K562 (cell line): Measurements from ENCODE around the gene DSE. TPM values are rescaled to one million over a fixed set of nuclear protein-coding genes. Genes with fewer than 3 reads are reported as not detected.

Experiments used
- ATAC-seq: fragments of 200-7000 bp; cut with Tn5 transposase; 3 replicates; pipeline ENCODE4 v1.9.1; 2020; ENCODE audit warnings: moderate library complexity
- BruUV-seq: library from RNA; stranded (reverse); fragments of 400-500 nt; replicated peaks from 2 replicates; lab custom pipeline; 2021; lab: Mats Ljungman, UMichigan
- CTCF ChIA-PET: fragments of 300-600 bp; formaldehyde crosslinking; extraction: SDS; loops from one replicate; lab custom pipeline; 2021; ENCODE audit warnings: low intra/inter-chr PET ratio; lab: Yijun Ruan, JAX
- POLR2A ChIA-PET: fragments of 300-600, 350-650 bp; sonication (Branson Sonifier 250); formaldehyde crosslinking; extraction: SDS; loops from one replicate; lab custom pipeline; 2021; ENCODE audit warnings: antibody characterized with exemption, inconsistent platforms; lab: Yijun Ruan, JAX
- DNase-seq, 4 experiments: peaks; one replicate each; pipeline versions ENCODE4 v3.0.0 to v3.0.0-alpha.2; 2011 to 2018; ENCODE audit warnings: low spot score in 3 of 4, mixed read lengths in 3 of 4; ENCODE audit errors: extremely low read depth in 1 of 4
- FAIRE-seq: peaks from 2 replicates; lab custom pipeline; 2011; peaks lifted over from hg19 to GRCh38; lab: Jason Lieb, UNC
- H2AFZ ChIP-seq: 2 replicates; pipeline ENCODE4 v1.6.0; 2011; ENCODE audit warnings: low read depth, low read length, control low read depth, inconsistent platforms
- H3K27ac ChIP-seq: fragments of 200-600 bp; 3 replicates; pipeline ENCODE4 v1.8.0; 2011; ENCODE audit warnings: low read depth, mild to moderate bottlenecking, control low read depth, inconsistent platforms, low read length, moderate library complexity, mixed read lengths; ENCODE audit errors: extremely low read depth
- H3K27me3 ChIP-seq, 2 experiments: fragments of 300-600 bp in 1 of 2; 2 replicates in 1 of 2; 3 replicates in 1 of 2; pipeline versions ENCODE4 v1.6.0 to v1.8.0; 2011; ENCODE audit warnings: inconsistent platforms in 2 of 2, low read length in 2 of 2, mild to moderate bottlenecking in 1 of 2, mixed read lengths in 1 of 2, moderate library complexity in 1 of 2; ENCODE audit not compliant: control insufficient read depth in 2 of 2, insufficient read depth in 2 of 2
- H3K36me3 ChIP-seq: fragments of 300-600 bp; 3 replicates; pipeline ENCODE4 v1.8.0; 2011; ENCODE audit warnings: mild to moderate bottlenecking, low read length, inconsistent platforms; ENCODE audit not compliant: control insufficient read depth, insufficient read depth
- H3K4me1 ChIP-seq, 2 experiments: fragments of 200-600 bp in 1 of 2; replicated peaks in 1 of 2; 2 replicates in 1 of 2; 3 replicates in 1 of 2; pipeline versions ENCODE4 v1.5.1 to v1.8.0; 2011; ENCODE audit warnings: inconsistent platforms in 2 of 2, low read length in 2 of 2, mild to moderate bottlenecking in 1 of 2, mixed read lengths in 1 of 2, moderate library complexity in 1 of 2; ENCODE audit not compliant: control insufficient read depth in 2 of 2, insufficient read depth in 2 of 2
- H3K4me2 ChIP-seq: 2 replicates; pipeline ENCODE4 v1.6.1; 2011; ENCODE audit warnings: low read length, control low read depth, inconsistent platforms, mixed read lengths; ENCODE audit not compliant: insufficient read depth
- H3K4me3 ChIP-seq: fragments of 200-600 bp; sonication (generic), shearing (Covaris generic); 2 replicates; pipeline ENCODE4 v1.5.1; 2016; ENCODE audit warnings: control low read depth, inconsistent platforms
- H3K79me2 ChIP-seq: fragments of 200-600 bp; 3 replicates; pipeline ENCODE4 v1.8.0; 2011; ENCODE audit warnings: low read length, inconsistent platforms; ENCODE audit not compliant: control insufficient read depth, insufficient read depth
- H3K9ac ChIP-seq, 2 experiments: 2 replicates each; pipeline versions ENCODE4 v1.6.0 to v1.6.1; 2011; ENCODE audit warnings: low read depth in 2 of 2, low read length in 2 of 2, control low read depth in 1 of 2, inconsistent platforms in 1 of 2, mild to moderate bottlenecking in 1 of 2, mixed read lengths in 1 of 2; ENCODE audit not compliant: insufficient read depth in 1 of 2
- H3K9me1 ChIP-seq: one replicate; pipeline ENCODE4 v1.6.0; 2011; ENCODE audit warnings: inconsistent platforms, mild to moderate bottlenecking, low read length, moderate library complexity; ENCODE audit not compliant: control insufficient read depth, insufficient read depth
- H3K9me3 ChIP-seq: replicated peaks from 2 replicates; pipeline ENCODE4 v1.5.1; 2011; ENCODE audit warnings: low read depth, low read length, inconsistent platforms; ENCODE audit not compliant: control insufficient read depth, insufficient read depth
- H4K20me1 ChIP-seq: replicated peaks from 2 replicates; pipeline ENCODE4 v1.6.1; 2011; ENCODE audit warnings: low read length, inconsistent platforms, mixed read lengths; ENCODE audit not compliant: control insufficient read depth, insufficient read depth
- CHD1 ChIP-seq: fragments of 200-600 bp; sonication (generic); IDR thresholded peaks from one replicate; pipeline ENCODE4 v1.6.1; 2012; ENCODE audit warnings: mild to moderate bottlenecking, moderate library complexity, low read length, inconsistent platforms
- CHD2 ChIP-seq: IDR thresholded peaks from 2 replicates; pipeline ENCODE4 v1.6.1; 2011; ENCODE audit warnings: low read depth, low read length
- ETV5 ChIP-seq: sonication (generic); formaldehyde crosslinking; IDR thresholded peaks from 2 replicates; pipeline ENCODE4 v1.4.0; 2020; ENCODE audit warnings: low read depth, mild to moderate bottlenecking, missing genetic modification reagents
- FOXP4 ChIP-seq: sonication (generic); formaldehyde crosslinking; IDR thresholded peaks from 2 replicates; pipeline ENCODE4 v1.8.0; 2022; ENCODE audit warnings: mild to moderate bottlenecking, missing genetic modification reagents, borderline replicate concordance
- HDAC6 ChIP-seq: IDR thresholded peaks from 2 replicates; pipeline ENCODE4 v1.6.1; 2012; ENCODE audit warnings: low read depth, mild to moderate bottlenecking, control low read depth, inconsistent platforms, low read length, moderate library complexity
- HMBOX1 ChIP-seq: sonication (generic); IDR thresholded peaks from 2 replicates; pipeline ENCODE4 v1.6.1; 2016
- KDM1A ChIP-seq, 2 experiments: fragments of 450-650 bp; IDR thresholded peaks; 2 replicates each; pipeline ENCODE4 v1.6.1; 2016; ENCODE audit warnings: mild to moderate bottlenecking in 2 of 2
- RB1 ChIP-seq: fragments of 450-650 bp; IDR thresholded peaks from 2 replicates; pipeline ENCODE4 v1.6.1; 2017; ENCODE audit warnings: low read depth, mild to moderate bottlenecking
- TCF7L2 ChIP-seq: fragments of 150-350 bp; IDR thresholded peaks from 2 replicates; pipeline ENCODE4 v1.6.1; 2016; ENCODE audit warnings: low read depth, mild to moderate bottlenecking, low read length, moderate library complexity
- U2AF2 ChIP-seq: fragments of 200-400 bp; formaldehyde crosslinking; optimal IDR thresholded peaks from 2 replicates; pipeline ENCODE3; 2017; ENCODE audit warnings: low read depth, mild to moderate bottlenecking, low read length
- XRCC3 ChIP-seq: fragments of 450-650 bp; IDR thresholded peaks from 2 replicates; pipeline ENCODE4 v1.6.1; 2017; ENCODE audit warnings: mild to moderate bottlenecking, moderate library complexity
- ZBTB1 ChIP-seq: sonication (generic); formaldehyde crosslinking; IDR thresholded peaks from 2 replicates; pipeline ENCODE4 v1.8.1; 2023; ENCODE audit warnings: missing genetic modification reagents, low read depth, mild to moderate bottlenecking, borderline replicate concordance
- ZC3H4 ChIP-seq: sonication (generic); formaldehyde crosslinking; IDR thresholded peaks from 2 replicates; pipeline ENCODE4 v1.9.0; 2021; ENCODE audit warnings: missing genetic modification reagents, borderline replicate concordance
- ZNF146 ChIP-seq: IDR thresholded peaks from one replicate; pipeline ENCODE4 v1.6.1; 2018; ENCODE audit warnings: missing compliant biosample characterization; ENCODE audit not compliant: unreplicated experiment
- ZNF324 ChIP-seq: fragments of 250-450 bp; sonication (Bioruptor Pico); IDR thresholded peaks from 2 replicates; pipeline ENCODE4 v1.4.0; 2020; ENCODE audit warnings: mild to moderate bottlenecking
- WGBS: fragments of 100-300 bp; shearing (Covaris generic); methylation state at CpG from one replicate; pipeline ENCODE4 v1.1.6; 2016; ENCODE audit warnings: low coverage, mixed read lengths; ENCODE audit not compliant: insufficient coverage; ENCODE audit errors: missing lambda C conversion rate; 5-methylcytosine and 5-hydroxymethylcytosine counted together
- in situ Hi-C: fragments of 300-500 bp; cut with MboI; formaldehyde crosslinking; loops from 4 replicates; pipeline ENCODE4 v1.15.0; 2018; ENCODE audit warnings: inconsistent platforms, mixed read lengths
- intact Hi-C: fragments of 100-400 bp; cut with micrococcal nuclease; formaldehyde crosslinking; loops from 2 replicates; pipeline ENCODE4 v1.14.2; 2022
- polyA plus RNA-seq, 8 experiments: library from polyadenylated mRNA; depleted of rRNA in 4 of 8; stranded (reverse) in 5 of 8; unstranded in 3 of 8; fragments of >200 nt; fragmentation: Nextera tagmentation in 2 of 8; fragmentation: Illumina TruSeq in 1 of 8; extraction: Ambion mirVana in 2 of 8; extraction: Trizol in 1 of 8; gene quantifications; 2 replicates each; pipeline versions ENCODE4 v1.2.1 to v1.2.3, GENCODE V29; 2011 to 2014; ENCODE audit warnings: inconsistent platforms in 1 of 8, missing spikeins in 1 of 8
- total RNA-seq, 7 experiments: library from RNA; depleted of rRNA in 6 of 7; stranded (reverse); fragments of >200 nt in 6 of 7; fragmentation: Illumina TruSeq in 2 of 7; extraction: Trizol in 2 of 7; gene quantifications; 2 replicates each; pipeline versions ENCODE4 v1.2.1 to v1.2.3, GENCODE V29; 2011 to 2021; ENCODE audit warnings: low replicate concordance in 1 of 7
- TF ChIP-seq, protein P1 (sequence below): fragments of 450-650 bp; IDR thresholded peaks from 2 replicates; pipeline ENCODE4 v1.6.1; 2017; ENCODE audit warnings: antibody characterized with exemption, mild to moderate bottlenecking

The DSE gene
- total and polyA plus RNA-seq, 9 of the 15 experiments (the other 6 are each of a cell fraction or from before 2014, with no cell fraction given) = 0.49 to 1.7 (median 0.79) TPM

DNA sequence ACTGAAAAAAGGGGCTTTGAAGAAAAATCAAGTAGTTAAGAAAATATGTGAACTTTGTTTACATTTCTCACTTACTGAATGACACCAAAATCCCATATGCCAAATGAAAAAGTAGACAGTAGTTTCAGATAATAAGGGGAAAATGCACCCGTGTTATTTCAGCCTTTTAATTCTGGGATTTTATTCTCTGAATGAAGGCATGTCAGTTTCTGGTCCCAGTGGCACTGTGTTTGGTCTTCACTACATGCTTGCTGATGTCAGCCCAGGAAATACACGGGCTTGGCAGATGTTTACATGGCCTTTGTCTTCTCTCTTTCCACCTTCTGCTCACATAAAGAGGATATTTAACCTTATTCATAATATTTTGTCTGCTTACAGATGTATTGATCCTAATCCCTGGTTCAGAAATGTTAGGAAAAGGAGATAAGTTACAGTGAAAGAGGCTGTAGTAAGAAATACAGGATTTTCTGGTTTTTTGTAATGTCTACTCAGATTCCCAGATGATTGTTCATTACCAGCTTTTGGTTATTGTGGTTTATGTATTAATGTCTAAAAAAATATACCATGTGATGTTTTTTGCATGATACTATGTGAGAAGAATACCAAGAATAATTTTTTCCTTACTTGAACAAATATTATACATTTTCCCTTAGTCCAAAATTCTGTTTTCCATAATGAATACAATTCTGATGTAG lies 27.7 kb downstream of the DSE start:
- H3K9me3 ChIP-seq = no peaks in the 10 kb centered on the region
- no peak for FAIRE-seq

More for the DNA sequence above, 27.7 kb downstream of the DSE start:
- ATAC-seq (no peak), DNase-seq (no peak)
- TF ChIP-seq FOXP4 (CRISPR knock-in tag) (no peak), HDAC6 (no peak), ZNF146 (CRISPR knock-in tag) (no peak), U2AF2 (no peak), CHD2 (no peak), ZC3H4 (CRISPR knock-in tag) (no peak), KDM1A (IDR thresholded peaks at IDR 0.05) (no peak), XRCC3 (no peak), RB1 (no peak), ZNF324 (CRISPR knock-in tag) (no peak), TCF7L2 (no peak), HMBOX1 (no peak), ETV5 (CRISPR knock-in tag) (no peak), ZBTB1 (CRISPR knock-in tag) (no peak), CHD1 (no peak)
- TF ChIP-seq, protein P1, sequence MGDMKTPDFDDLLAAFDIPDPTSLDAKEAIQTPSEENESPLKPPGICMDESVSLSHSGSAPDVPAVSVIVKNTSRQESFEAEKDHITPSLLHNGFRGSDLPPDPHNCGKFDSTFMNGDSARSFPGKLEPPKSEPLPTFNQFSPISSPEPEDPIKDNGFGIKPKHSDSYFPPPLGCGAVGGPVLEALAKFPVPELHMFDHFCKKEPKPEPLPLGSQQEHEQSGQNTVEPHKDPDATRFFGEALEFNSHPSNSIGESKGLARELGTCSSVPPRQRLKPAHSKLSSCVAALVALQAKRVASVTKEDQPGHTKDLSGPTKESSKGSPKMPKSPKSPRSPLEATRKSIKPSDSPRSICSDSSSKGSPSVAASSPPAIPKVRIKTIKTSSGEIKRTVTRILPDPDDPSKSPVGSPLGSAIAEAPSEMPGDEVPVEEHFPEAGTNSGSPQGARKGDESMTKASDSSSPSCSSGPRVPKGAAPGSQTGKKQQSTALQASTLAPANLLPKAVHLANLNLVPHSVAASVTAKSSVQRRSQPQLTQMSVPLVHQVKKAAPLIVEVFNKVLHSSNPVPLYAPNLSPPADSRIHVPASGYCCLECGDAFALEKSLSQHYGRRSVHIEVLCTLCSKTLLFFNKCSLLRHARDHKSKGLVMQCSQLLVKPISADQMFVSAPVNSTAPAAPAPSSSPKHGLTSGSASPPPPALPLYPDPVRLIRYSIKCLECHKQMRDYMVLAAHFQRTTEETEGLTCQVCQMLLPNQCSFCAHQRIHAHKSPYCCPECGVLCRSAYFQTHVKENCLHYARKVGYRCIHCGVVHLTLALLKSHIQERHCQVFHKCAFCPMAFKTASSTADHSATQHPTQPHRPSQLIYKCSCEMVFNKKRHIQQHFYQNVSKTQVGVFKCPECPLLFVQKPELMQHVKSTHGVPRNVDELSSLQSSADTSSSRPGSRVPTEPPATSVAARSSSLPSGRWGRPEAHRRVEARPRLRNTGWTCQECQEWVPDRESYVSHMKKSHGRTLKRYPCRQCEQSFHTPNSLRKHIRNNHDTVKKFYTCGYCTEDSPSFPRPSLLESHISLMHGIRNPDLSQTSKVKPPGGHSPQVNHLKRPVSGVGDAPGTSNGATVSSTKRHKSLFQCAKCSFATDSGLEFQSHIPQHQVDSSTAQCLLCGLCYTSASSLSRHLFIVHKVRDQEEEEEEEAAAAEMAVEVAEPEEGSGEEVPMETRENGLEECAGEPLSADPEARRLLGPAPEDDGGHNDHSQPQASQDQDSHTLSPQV = no peak
- H3K4me2 ChIP-seq = no peak overlapping the region
- no TSS peak for BruUV-seq
- H3K79me2 ChIP-seq = no peaks in the 10 kb centered on the region
- H2AFZ ChIP-seq = no peak overlapping the region
- H3K27me3 ChIP-seq = peaks cover 4% of the 10 kb centered on the region in 2 experiments; a peak in 2 of 5 replicates
- no peak overlapping the region for H3K27ac ChIP-seq
- H3K4me1 ChIP-seq = no peaks in the 10 kb centered on the region
- POLR2A ChIA-PET = no interaction called here
- WGBS = 0% methylated on average over 2 of the region's 2 CpGs
- in situ Hi-C loops (no loop called here), intact Hi-C loops (no loop called here)
- H3K9ac ChIP-seq = no peak overlapping the region
- H4K20me1 ChIP-seq = no peaks in the 10 kb centered on the region
- CTCF ChIA-PET = no interaction called here
- no peaks in the 10 kb centered on the region for H3K9me1 ChIP-seq
- no peak overlapping the region for H3K4me3 ChIP-seq
- H3K36me3 ChIP-seq = no peaks in the 10 kb centered on the region
